BE2C (cell line): Measurements from ENCODE around the gene SASH1.

ENCODE experiments used
- DNase-seq: peaks from one replicate; pipeline ENCODE4 v3.0.0-alpha.2; 2020
- H3K27me3 ChIP-seq: fragments of 250-450 bp; sonication (Bioruptor Pico); 2 replicates; pipeline ENCODE4 v1.5.1; 2020; ENCODE audit warnings: mild to moderate bottlenecking
- H3K36me3 ChIP-seq: fragments of 250-450 bp; sonication (Bioruptor Pico); 2 replicates; pipeline ENCODE4 v1.5.1; 2020; ENCODE audit warnings: mild to moderate bottlenecking
- H3K4me1 ChIP-seq: fragments of 250-450 bp; sonication (Bioruptor Pico); 2 replicates; pipeline ENCODE4 v1.5.1; 2020
- H3K4me3 ChIP-seq: 2 replicates; pipeline ENCODE4 v1.5.1; 2011; ENCODE audit warnings: low read depth, low read length
- H3K9me3 ChIP-seq: fragments of 250-450 bp; sonication (Bioruptor Pico); 2 replicates; pipeline ENCODE4 v1.5.1; 2020
- CTCF ChIP-seq: IDR thresholded peaks from 2 replicates; pipeline ENCODE4 v1.5.1; 2012; ENCODE audit warnings: mild to moderate bottlenecking, low read depth, low read length

Gene SASH1

GRCh38 chr6:148345176-148345575 is 2.5 kb downstream of the SASH1 start:
- DNase-seq, result no peak
- Histone ChIP-seq H3K36me3 (no peaks in the 10 kb centered on the region), H3K27me3 (peaks cover 22% of the 10 kb centered on the region), H3K9me3 (no peaks in the 10 kb centered on the region), H3K4me3 (no peak overlapping the region), H3K4me1 (no peaks in the 10 kb centered on the region)
- TF ChIP-seq CTCF, result no peak

GRCh38 chr6:148345578-148345977 is 2.9 kb downstream of the SASH1 start:
- Histone ChIP-seq H3K36me3 (no peaks in the 10 kb centered on the region), H3K4me1 (no peaks in the 10 kb centered on the region), H3K9me3 (no peaks in the 10 kb centered on the region), H3K4me3 (no peak overlapping the region), H3K27me3 (peaks cover 22% of the 10 kb centered on the region)
- no peak for TF ChIP-seq CTCF
- no peak for DNase-seq

- no peak for TF ChIP-seq CTCF
- H3K4me3 ChIP-seq, result no peak overlapping the region
- DNase-seq, result no peak
Observed at GRCh38 chr6:148346681-148347440, 4.2 kb downstream of the SASH1 start.

GRCh38 chr6:148347441-148348054 is 4.9 kb downstream of the SASH1 start:
- Histone ChIP-seq H3K27me3 (peaks cover 13% of the 10 kb centered on the region), H3K36me3 (no peaks in the 10 kb centered on the region), H3K9me3 (no peaks in the 10 kb centered on the region), H3K4me1 (no peaks in the 10 kb centered on the region), H3K4me3 (no peak overlapping the region)
- no peak for DNase-seq
- no peak for TF ChIP-seq CTCF

More at GRCh38 chr6:148346681-148347440, 4.2 kb downstream of the SASH1 start:
- H3K27me3 ChIP-seq, result peaks cover 19% of the 10 kb centered on the region
- no peaks in the 10 kb centered on the region for H3K4me1 ChIP-seq
- no peaks in the 10 kb centered on the region for H3K36me3 ChIP-seq
- no peaks in the 10 kb centered on the region for H3K9me3 ChIP-seq

GRCh38 chr6:148348335-148348734 is 5.7 kb downstream of the SASH1 start:
- Histone ChIP-seq H3K4me3 (no peak overlapping the region), H3K4me1 (no peaks in the 10 kb centered on the region), H3K27me3 (peaks cover 5% of the 10 kb centered on the region), H3K36me3 (no peaks in the 10 kb centered on the region), H3K9me3 (no peaks in the 10 kb centered on the region)
- TF ChIP-seq CTCF, result no peak
- DNase-seq, result no peak

GRCh38 chr6:148348778-148349177 is 6.1 kb downstream of the SASH1 start:
- TF ChIP-seq CTCF, result no peak
- Histone ChIP-seq H3K4me1 (no peaks in the 10 kb centered on the region), H3K9me3 (no peaks in the 10 kb centered on the region)

More at GRCh38 chr6:148348778-148349177, 6.1 kb downstream of the SASH1 start:
- no peaks in the 10 kb centered on the region for H3K36me3 ChIP-seq
- DNase-seq, result no peak
- H3K27me3 ChIP-seq, result peaks cover under 1% of the 10 kb centered on the region
- no peak overlapping the region for H3K4me3 ChIP-seq
